Coronary artery (tissue), 2 donors: Measurements from ENCODE around the gene C16orf54.
"Not testable (repeated sequence)": the region's sequence is repeated elsewhere in the genome, so short reads cannot be mapped to it uniquely, and the experiment has no call there.

ENCODE experiments used
- DNase-seq: peaks from one replicate; pipeline ENCODE4 v3.0.0-alpha.2; 2017; ENCODE audit warnings: low spot score
- H3K27ac ChIP-seq, 2 donors: fragments of 200-600 bp; sonication (generic); one replicate each; pipeline ENCODE4 v1.5.1; 2016 to 2019
- H3K4me3 ChIP-seq: fragments of 200-600 bp; sonication (generic); 2 replicates; pipeline ENCODE4 v1.5.1; 2016; ENCODE audit warnings: mild to moderate bottlenecking, moderate library complexity
- TF ChIP-seq, protein P1 (sequence below): fragments of 200-600 bp; sonication (generic); IDR thresholded peaks from one replicate; pipeline ENCODE4 v1.5.1; 2019; ENCODE audit warnings: antibody characterized with exemption

C16orf54 gene

GRCh38 chr16:29789775-29790182 is 44.0 kb upstream of the C16orf54 start:
- DNase-seq: no peak
- H3K27ac ChIP-seq: peak overlapping the region; percentile 73 to 83

GRCh38 chr16:29787155-29787554 is 41.4 kb upstream of the C16orf54 start:
- not testable (repeated sequence) for DNase-seq, H3K27ac ChIP-seq, H3K4me3 ChIP-seq

More at GRCh38 chr16:29789775-29790182, 44.0 kb upstream of the C16orf54 start:
- peak overlapping the region; percentile 90 for H3K4me3 ChIP-seq
- TF ChIP-seq, protein P1, sequence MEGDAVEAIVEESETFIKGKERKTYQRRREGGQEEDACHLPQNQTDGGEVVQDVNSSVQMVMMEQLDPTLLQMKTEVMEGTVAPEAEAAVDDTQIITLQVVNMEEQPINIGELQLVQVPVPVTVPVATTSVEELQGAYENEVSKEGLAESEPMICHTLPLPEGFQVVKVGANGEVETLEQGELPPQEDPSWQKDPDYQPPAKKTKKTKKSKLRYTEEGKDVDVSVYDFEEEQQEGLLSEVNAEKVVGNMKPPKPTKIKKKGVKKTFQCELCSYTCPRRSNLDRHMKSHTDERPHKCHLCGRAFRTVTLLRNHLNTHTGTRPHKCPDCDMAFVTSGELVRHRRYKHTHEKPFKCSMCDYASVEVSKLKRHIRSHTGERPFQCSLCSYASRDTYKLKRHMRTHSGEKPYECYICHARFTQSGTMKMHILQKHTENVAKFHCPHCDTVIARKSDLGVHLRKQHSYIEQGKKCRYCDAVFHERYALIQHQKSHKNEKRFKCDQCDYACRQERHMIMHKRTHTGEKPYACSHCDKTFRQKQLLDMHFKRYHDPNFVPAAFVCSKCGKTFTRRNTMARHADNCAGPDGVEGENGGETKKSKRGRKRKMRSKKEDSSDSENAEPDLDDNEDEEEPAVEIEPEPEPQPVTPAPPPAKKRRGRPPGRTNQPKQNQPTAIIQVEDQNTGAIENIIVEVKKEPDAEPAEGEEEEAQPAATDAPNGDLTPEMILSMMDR: no peak

DNA sequence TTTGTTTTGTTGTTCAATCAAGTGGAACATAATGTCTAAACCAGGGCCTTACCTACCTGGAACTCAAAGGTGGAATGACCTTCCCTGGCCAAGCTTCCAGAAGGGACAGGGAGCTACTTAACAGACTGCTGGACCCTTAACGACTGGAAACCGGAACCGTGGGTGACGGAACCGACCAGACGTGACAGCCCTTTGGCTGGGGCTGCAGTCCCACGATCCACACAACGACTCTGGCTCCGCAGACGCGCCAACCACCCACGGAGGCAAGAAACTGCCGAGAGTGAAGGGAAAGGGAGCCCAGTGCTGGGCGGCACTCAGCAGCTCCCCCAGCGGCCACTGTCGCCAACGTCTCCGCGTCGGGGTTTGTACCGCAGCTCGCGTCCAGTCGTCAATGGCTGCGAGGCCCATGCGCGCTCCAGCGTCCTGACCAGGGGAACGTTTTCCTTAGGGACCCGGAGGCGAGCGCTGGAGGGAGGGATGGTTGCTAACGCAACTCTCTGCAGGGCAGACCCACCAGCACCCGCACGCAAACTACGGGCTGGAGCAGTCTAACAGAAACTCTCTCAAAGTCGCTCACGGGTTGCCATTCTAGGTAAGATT is 39.2 kb upstream of the C16orf54 start:
- DNase-seq: peak; percentile 78
- Histone ChIP-seq H3K27ac (no peak overlapping the region), H3K4me3 (peak overlapping the region; percentile 61)
- TF ChIP-seq, protein P1: peak; percentile 82

DNA sequence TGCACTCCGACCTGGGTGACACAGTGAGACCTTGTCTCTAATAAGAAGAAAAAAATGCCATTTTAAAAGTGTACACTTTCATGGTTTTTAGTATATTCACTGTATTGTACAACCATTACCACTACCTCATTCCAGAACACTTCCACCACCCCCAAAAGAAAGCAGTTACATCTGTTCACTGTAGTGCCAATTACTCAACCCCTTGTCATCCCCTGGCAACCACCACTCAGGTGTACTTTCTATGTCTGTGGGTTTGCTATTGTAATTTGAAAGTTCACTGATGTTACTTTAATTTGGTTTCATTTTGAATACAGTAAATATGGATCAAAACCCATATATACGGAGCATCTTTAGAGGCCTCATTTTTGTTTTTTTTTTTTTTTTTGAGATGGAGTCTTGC is 38.4 kb upstream of the C16orf54 start:
- Histone ChIP-seq H3K27ac (no peak overlapping the region), H3K4me3 (no peak overlapping the region)
- TF ChIP-seq, protein P1: no peak
- no peak for DNase-seq

- H3K27ac ChIP-seq, H3K4me3 ChIP-seq, DNase-seq: not testable (repeated sequence)
Measured at GRCh38 chr16:29783094-29783953, 37.5 kb upstream of the C16orf54 start.

- no peak overlapping the region for H3K27ac ChIP-seq
- no peak for DNase-seq
- H3K4me3 ChIP-seq: no peak overlapping the region
- TF ChIP-seq, protein P1: no peak
Measured at GRCh38 chr16:29779474-29779873, 33.7 kb upstream of the C16orf54 start.

GRCh38 chr16:29777576-29778350 is 32.0 kb upstream of the C16orf54 start, which contains the start of gene ZG16:
ZG16 (plus strand) TSS chr16:29778256; CDS start chr16:29779267, 1,011 bp downstream.
- TF ChIP-seq, protein P1: no peak
- no peak for DNase-seq
- H3K27ac ChIP-seq: no peak within 1 kb of the TSS
- H3K4me3 ChIP-seq: no peak within 1 kb of the TSS
